Activated T-helper 9 cell treated with anti-CD3 and anti-CD28 coated beads, Interleukin-2, amount 50 U/mL, for 16 hours (primary cell): ENCODE measurements around the gene PRKCE.
"Not testable (repeated sequence)": the region's sequence is repeated elsewhere in the genome, so short reads cannot be mapped to it uniquely, and the experiment has no call there.

ENCODE experiments used
- DNase-seq: peaks from one replicate; pipeline ENCODE4 v3.0.0-alpha.2; 2020; ENCODE audit warnings: low read depth

The PRKCE gene

DNA sequence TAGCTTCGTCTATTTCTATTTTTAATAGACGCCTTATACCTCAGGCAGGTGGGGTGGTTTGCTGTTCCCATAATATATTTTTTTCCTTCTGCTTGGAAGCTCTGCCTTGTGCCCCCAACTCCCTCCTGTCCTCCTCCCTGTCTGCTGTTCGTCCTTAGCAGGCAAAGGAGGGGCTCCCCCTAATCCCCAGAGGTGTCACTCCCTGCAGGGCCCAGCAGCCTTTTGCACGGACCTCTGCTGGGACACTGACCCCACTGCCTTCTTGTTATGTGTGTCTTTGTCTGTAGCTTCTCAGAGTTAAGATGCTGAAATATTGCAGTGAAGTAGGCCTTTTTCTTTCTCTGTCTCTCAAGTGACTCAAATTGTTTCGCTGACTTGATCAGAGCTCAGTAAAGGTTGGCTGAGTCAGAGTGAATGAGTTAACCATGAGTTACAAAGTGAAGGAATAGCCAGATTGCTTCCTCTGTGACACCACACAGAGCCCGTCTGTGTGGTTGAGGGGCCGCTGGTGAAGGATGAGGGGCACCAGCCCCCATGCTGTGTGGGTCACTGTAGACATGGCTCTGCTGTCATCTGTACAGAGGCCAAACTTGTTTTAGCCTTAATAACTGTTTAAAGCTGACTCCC is 47.7 kb downstream of the PRKCE start:
- DNase-seq: no peak

DNA sequence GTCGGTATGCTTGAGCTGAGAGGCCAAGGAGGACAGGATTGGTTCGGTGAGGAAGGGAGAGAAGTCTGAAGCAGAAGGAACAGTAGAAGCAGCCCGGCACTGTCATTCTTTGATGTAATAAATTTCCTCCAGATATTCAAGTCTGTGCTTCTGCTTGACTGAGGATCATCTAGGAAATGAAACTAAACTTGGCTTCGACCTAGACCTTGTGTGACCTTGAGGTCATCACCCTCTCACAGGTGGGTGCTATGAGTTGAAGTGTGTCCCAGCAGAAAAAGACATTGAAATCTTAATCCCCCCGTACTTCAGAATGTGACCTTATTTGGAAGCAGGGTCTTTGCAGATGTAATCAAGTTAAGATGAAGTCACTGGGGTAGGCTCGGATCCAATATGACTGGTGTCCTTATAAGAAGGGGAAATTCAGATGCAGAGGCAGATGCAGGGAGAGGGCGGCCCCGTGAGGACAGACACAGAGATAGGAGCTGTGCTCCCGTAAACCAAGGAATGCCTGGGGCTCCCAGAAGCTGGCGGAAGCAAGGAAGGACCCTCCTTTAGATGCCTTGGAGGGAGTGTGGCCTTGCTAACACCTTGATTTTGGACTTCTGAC is 49.0 kb downstream of the PRKCE start:
- no peak for DNase-seq

DNA sequence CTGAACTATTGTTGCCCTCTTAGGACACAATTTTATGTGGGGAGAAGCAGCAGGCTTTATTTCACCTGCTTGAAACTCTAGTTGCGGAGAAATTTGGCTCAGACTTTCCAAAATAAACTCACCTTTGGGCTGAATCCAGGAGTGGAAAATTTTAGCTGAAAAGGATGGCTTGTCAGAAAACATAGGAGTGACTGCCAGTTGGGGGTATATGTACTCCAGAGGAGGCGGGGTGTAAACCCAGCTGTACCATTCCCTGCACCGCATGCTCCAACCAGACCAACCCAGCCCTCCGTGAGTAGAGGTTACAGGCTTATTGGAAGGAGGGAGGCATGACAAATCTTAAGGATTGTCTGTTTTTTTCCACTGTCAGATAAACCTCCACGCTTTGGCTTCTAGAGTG is 53.8 kb downstream of the PRKCE start:
- no peak for DNase-seq

DNA sequence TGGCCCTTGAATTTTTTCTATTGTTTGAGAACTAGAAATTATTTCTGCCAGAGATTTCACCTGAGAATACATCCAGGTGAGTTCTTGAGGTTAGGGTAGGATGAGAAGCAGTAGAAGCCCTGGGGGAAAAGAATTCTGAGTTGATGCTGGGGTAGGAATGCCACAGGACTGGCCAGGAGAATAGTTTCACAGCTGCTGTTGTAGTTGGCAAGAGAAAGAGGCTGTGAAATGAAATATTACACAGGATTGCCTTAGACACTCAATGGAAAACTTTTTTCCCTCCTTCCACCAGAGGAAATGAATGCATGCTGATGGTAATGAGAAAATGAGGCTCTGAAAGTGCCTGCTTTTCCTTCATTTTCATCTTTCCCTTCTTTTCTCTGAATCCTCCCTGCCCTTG is 54.6 kb downstream of the PRKCE start:
- no peak for DNase-seq

DNA sequence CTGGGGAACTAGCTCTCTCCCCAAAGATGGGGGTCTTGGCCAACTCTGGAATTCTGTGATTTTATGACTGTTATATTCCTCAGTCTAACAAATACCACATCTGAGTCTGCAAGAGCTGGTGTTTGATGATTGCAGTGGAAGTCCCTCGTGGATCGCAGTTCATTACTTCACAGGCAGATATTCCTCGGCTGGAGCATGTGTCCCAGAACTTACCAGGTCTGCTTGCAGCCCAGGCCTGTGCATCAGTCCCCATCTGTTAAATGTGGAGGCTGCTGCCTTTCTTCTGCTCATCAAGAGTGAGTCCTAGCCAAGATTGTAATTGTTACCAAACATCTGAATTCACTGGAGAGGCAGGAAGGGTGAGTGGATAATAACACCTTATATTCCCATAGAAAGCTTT is 55.5 kb downstream of the PRKCE start:
- DNase-seq: no peak

DNA sequence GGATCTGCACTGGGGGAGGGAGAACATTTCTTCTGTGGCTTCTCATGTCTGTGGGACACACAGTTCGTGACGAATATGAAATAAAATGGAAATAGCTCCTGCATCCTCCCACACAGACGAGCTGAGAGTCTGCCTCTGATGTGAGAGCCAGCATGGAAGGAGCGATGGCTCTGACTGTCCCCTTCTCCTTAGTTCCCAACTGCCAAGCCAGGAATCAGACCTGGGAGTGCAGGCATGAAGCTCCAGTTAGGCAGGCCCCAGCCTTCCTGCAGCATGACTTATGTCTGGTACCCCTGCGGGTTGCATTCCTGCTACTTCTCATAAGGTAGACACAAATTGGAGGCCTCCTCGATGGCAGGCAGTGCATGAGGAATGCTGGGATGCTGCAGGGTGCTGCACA is 56.2 kb downstream of the PRKCE start:
- DNase-seq: no peak

DNA sequence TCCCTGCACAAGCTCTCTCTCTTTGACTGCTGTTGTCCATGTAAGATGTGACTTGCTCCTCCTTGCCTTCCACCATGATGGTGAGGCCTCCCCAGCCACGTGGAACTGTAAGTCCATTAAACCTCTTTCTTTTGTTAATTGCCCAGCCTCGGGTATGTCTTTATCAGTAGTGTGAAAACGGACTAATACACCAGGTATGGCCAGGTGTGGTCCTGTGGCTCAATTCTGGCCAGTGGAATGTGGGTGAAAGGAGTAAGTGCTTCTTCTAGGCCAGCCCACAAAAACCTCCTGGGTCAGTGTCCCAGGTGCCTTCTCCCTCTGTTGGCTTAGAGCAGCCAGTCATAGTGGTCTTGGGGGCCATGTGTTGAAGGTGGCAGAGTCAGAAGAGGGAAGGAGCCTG is 57.0 kb downstream of the PRKCE start:
- no peak for DNase-seq

DNA sequence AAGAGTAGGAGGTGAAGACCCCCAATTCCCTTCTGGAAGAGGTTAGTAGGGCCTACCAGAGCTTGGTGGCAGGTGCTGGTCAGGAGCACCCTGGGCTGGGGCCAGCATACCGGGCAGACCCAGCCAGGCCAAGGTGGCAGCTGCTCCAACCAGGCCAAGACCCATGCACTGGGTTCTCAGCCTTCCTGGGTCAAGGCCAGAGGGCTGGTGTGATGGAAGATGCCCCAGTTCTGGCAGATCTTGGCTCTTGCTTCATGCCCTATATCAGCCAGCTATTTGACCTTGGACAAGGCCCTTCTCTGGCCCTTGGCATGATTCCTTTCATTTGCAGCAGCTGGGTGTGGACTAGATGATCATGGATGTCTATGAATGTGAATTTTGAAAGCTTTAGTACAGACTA is 57.7 kb downstream of the PRKCE start:
- DNase-seq: no peak

DNA sequence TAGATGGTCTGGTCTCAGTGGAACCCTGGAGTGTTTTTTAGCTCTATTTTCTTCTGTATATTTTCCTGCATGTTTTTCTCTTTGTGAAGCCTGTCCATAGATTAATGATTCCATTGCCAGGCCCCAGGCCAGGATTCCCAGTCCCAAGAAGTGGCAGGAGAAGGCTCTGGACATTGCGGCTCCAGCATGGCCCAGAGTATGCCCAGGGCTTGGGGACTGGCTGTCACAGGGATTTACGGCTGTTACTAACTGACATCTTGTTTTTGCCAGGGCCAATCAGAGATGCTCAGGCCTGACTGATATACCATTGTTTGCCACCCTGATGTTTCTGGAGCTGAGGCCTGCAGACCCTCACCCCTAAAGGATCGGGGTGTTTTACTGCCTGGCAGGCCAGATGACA is 59.0 kb downstream of the PRKCE start:
- no peak for DNase-seq

DNA sequence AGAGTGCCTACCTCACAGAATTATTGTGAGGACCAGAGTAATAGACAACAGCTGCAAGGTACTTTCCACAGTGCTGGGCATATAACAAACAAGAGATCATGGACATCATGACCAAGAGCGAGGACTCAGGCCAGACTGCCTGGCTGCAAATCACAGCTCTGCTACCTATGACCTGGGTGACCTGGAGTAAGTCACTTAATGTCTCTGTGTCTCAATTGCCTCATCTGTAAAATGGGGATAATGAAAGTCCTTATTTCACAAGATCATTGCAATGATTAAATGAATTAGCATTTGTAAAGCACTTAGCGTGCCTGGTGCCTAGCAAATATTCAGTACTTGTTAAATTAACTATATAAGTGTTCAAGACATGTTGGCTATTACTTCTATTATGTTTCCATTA is 59.7 kb downstream of the PRKCE start:
- no peak for DNase-seq

DNA sequence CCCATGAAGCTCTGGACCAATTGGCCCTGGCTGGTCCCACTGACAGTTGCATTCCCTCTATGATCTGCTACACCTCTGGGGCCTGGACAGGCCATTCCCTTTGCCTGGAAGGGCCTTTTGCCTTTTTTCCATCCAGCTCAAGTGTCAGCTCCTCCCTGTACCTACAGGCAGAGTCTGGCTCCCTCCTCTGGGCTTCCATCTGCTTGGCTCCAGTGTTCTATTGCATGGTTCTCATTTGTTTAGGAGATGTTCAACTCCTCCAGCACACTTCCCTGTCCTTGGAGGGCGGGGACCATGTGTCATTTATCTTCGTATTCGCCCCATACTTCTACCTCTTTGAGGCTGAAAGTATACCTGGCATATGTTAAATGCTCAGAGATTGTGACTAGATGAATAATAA is 61.1 kb downstream of the PRKCE start:
- no peak for DNase-seq

DNA sequence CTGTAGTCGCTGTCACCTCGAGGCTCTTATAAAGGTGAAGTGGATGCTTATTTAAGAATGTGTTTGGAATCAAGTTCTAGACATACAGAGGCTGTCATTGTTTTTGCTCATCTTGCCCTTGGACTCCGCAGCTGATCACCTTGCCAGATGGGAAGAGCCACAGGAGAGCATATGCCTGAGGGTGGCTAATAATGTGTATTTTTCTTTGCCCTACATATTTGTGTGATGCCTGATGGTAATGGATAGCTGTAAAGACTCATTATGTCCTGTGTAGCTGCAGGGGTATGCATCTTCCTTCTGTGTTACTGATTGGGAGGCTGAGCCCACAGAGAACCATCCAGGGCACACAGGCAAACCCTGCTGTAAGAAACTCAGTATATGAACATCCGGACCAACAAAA is 61.7 kb downstream of the PRKCE start:
- no peak for DNase-seq

DNA sequence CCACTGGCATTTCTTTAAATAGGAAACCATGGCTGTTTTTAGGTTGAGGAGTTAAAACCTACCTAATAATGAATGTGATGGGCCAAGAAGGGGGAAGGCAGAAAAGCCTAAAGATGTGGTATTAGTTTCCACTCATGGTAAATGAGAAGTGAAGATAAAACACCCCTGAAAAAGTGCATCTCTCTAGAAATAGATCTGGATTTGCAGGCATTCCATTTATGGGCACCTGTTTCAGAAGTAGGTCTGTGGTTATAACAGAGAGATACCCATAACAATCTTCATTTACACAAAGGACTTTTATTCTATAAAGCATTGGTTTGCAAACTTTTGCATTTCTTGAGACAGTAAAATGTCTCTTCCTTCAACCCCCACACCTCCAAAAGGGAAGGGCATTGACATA is 62.1 kb downstream of the PRKCE start:
- no peak for DNase-seq

DNA sequence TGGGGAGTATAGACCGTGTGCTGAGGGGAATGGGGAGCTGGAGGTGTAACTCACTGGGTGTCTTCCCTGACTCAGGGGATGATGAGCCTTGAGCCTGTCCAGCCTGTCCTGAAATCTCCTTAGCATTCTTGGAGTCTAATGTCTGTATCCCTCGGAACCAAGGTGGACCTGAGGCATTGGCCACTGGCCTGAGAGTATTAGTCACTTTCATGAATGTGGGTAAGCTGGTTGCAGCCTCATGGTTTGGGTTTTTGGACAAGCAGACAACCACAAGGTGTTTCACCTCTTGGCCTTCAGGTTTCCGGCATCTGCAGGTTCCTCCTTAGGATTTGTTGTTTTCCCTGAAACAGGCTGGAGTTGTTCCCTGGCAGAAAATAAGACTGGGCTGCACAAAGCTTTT is 63.2 kb downstream of the PRKCE start:
- DNase-seq: no peak

DNA sequence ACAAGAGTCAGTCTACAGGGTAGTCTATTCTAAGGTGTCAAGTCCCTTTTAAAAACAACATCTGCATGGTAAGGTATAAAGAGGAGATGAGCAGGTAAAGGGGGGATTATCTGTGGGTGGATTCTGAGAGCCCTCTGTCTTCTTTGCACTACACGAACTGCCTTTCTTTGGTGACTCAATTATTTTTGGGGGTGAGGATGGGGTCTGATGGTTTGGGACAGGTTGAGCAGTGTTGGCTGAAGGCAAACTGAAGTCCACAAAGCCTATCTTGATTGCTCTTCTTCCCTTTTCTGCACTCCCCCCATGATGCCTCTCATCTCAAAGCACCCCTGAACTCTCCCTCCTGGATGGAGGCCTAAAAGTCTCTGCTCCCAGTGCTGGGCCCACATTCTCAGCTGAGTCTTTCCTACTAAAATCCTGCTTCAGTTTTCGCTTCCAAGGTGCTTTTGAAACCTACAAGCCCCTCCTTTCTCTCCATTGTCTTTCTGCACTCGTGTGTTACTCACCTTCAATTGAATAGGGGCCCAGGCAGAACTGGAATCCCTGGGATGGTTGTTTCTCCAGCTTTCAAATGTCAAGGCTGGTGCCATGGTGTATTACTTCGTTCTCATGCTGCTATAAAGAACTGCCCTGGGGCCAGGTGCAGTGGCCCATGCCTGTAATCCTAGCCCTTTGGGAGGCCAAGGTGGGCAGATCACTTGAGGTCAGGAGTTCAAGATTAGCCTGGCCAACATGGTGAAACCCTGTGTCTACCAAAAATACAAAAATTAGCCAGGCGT is 64.3 kb downstream of the PRKCE start:
- DNase-seq: no peak

DNA sequence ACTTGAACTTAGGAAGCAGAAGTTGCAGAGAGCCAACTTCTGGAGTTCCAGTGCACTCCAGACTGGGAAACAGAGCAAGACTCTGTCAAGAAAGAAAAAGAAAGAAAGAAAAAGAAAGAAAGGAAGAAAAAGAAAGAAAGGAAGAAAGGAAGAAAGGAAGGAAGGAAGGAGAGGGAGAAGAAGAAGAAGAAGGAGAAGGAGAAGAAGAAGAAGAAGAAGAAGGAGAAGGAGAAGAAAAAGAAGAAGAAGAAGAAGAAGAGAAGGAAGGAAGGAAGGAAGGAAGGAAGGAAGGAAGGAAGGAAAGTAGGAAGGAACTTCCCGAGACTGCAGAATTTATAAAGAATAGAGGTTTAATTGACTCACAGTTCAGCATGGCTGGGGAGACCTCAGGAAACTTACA is 65.0 kb downstream of the PRKCE start:
- DNase-seq: not testable (repeated sequence)

DNA sequence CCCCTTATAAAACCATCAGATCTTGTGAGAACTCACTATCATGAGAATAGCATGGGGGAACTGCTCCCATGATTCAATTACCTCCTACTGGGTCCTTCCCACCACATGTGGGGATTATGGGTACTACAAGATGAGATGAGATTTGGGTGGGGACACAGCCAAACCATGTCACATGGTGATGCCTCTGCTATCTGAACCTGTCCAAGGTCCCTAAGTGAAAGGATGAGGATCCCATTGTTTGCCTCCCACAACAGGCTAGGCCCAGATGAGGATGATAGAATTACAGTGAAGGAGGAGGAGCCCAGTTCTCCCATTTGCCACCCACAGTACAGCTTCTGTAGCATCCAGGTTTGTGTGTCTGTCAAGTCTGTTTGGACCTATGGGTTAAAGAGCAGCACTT is 65.4 kb downstream of the PRKCE start:
- DNase-seq: no peak

DNA sequence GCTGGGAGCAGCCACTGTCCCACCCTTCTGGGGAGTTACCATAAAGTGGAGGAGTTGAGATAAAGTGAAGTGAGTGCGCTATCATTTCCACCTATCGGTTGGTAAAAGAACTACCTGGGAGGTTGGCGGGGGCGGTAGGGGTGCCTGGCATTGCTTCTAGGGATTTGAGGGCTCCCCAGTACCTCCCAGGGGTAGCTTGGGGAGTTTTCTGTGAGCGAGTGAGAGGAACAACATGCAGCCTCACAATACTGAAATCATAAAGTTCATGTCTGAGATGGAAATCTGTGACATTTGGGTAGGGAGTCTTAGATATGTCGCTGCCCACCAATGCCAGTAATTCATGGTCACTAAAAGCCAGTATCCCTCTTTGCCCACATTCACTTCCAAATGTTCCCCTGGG is 68.7 kb downstream of the PRKCE start:
- no peak for DNase-seq

DNA sequence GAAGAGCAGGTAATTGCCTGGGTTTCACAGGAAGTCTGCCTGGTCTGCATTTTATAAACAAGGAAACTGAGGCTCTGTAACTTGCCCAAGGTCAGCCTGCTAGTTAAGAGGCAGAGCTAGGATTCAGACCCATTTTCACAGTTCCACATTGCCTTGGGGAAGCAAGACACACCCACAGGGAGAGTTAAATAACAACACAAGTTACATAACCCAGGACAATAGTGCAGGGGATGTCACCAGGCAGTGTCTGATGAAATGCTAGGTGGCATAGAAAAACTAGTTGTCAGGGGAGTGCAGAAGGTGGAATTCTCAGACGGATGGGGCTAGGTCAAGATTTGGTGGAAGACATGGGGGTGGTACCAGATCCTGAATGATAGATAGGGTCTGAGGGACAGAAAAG is 69.7 kb downstream of the PRKCE start:
- DNase-seq: no peak

DNA sequence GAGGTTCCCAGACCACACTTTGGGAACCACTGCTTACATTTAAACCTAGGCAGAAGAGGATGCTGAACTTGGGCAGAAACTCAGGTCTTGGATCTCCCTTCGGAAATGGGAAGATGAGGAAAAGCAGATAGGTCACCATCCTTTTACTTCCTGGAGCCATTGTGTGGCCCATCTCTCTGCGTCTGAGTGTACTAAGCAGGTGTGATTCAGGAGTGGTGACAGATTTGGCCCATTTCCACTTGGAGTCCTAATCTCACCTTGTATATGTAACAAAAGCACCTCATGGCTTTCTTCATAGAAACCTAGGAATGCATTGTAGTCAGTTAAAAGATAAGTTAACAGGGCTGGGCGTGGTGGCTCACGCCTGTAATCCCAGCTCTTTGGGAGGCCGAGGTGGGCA is 71.0 kb downstream of the PRKCE start:
- no peak for DNase-seq

DNA sequence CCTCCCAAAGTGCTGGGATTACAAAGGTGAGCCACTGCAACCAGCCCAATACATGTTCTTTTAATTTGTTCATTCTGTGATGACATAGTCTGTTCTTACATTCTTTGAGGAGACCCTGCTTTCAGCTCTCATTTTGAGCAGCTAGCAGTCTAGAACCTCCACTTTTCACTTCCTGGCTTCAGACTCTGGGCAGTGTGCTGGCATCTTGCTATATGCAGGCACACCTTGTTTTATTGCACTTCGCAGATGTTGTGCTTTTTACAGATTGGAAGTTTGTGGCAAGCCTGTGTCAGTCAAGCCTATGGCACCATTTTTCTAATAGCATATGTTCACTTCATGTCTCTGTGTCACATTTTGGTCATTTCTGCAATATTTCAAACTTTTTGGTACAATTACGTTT is 72.4 kb downstream of the PRKCE start:
- no peak for DNase-seq

DNA sequence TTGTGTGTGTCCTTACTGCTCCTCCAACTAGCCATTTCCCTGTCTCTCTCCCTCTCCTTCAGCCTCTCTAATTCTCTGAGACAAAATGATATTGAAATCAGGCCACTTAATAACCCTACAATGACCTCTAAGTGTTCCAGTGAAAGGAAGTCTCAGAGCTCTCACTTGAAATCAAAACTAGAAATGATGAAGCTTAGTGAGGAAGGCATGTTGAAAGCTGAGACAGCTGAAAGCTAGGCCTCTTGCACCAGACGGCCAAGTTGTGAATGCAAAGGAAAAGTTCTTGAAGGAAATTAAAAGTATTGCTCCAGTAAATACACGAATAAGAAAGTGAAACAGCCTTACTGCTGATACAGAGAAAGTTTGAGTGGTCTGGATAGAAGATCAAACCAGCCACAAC is 72.9 kb downstream of the PRKCE start:
- DNase-seq: no peak

DNA sequence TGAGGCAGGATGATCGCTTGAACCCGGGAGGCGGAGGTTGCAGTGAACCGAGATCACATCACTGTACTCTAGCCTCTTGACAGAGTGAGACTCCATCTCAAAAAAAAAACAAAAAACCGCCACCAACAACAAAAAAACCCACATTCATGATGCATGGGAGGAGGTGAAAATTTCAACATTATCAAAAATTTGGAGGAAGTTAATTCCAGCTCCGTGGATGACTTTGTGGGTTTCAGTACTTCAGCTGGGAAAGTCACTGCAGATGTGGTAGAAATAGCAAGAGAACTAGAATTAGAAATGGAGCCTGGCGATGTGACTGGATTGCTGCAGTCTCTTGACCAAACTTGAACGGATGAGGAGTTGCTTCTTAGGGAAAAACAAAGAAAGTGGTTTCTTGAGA is 74.3 kb downstream of the PRKCE start:
- DNase-seq: no peak

DNA sequence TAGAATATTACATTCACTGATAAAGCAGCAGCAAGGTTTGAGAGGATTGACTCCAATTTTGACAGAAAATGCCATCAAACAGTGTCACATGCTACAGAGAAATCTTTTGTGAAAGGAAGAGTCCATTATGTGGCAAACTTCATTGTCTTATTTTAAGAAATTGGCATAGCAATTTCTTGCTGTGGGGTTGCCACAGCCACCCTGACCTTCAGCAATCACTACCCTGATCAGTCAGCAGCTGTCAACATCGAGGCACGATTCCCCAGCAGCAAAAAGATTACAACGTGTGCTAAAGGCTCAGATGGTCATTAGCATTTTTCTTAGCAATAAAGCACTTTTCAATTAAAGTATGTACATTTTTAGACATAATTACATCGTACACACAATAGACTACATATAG is 74.7 kb downstream of the PRKCE start:
- no peak for DNase-seq
